Epithelial cell of proximal tubule (primary cell): Measurements from ENCODE around the gene PRPSAP2. TPM values are rescaled to one million over a fixed set of nuclear protein-coding genes. Genes with fewer than 3 reads are reported as not detected.

Experiments used
- total RNA-seq: library from RNA; depleted of rRNA; stranded (reverse); fragments of >200 nt; gene quantifications from 2 replicates; pipeline ENCODE4 v1.2.3, GENCODE V29; 2015

The PRPSAP2 gene
- total RNA-seq, 1 donor from 2014 or later: 20.5 TPM

Other genes starting within 250 kb of the PRPSAP2 start
- not detected in 2 replicates for gene TBC1D28, start 213.7 kb upstream of the PRPSAP2 start, total RNA-seq
- 6.0 and 8.5 TPM in 2 replicates for gene FOXO3B, start 175.8 kb upstream of the PRPSAP2 start, total RNA-seq
- gene FBXW10, start 114.1 kb upstream of the PRPSAP2 start, total RNA-seq: not detected in 2 replicates
- gene TVP23B, start 76.9 kb upstream of the PRPSAP2 start, total RNA-seq: 28.6 and 34.6 TPM in 2 replicates
- not detected in 2 replicates for gene SLC5A10, start 94.0 kb downstream of the PRPSAP2 start, total RNA-seq
- 19.3 and 24.7 TPM in 2 replicates for gene FAM83G, start 146.6 kb downstream of the PRPSAP2 start, total RNA-seq
- 0.29 TPM in 1 of 2 replicates, not detected in the other for gene GRAP, start 188.8 kb downstream of the PRPSAP2 start, total RNA-seq